H1 (cell line): ENCODE results near the gene DHX9. TPM values are rescaled to one million over a fixed set of nuclear protein-coding genes. Genes with fewer than 3 reads are reported as not detected.

ENCODE experiments used
- POLR2AphosphoS5 ChIP-seq: IDR thresholded peaks from 2 replicates; pipeline ENCODE4 v1.6.1; 2011; ENCODE audit warnings: low read depth, low read length
- SIRT6 ChIP-seq: IDR thresholded peaks from one replicate; pipeline ENCODE4 v1.7.1; 2012; ENCODE audit warnings: low read length, inconsistent platforms
- polyA plus RNA-seq, 7 experiments: library from polyadenylated mRNA; depleted of rRNA in 3 of 7; stranded (reverse) in 5 of 7; unstranded in 2 of 7; fragments of >200 nt in 5 of 7; fragments of 200-250 nt in 2 of 7; gene quantifications; 1 replicate in 5 of 7; 2 replicates in 1 of 7; 4 replicates in 1 of 7; pipeline versions ENCODE4 v1.2.1 to v1.2.3, GENCODE V29; 2011 to 2013; ENCODE audit warnings: missing spikeins in 2 of 7, mixed read lengths in 2 of 7
- total RNA-seq: library from RNA; stranded (reverse); fragmentation: NEBNext Ultra II Directional; extraction: Animal tissue kit (Norgen Biotek cat#: 25700); gene quantifications from 2 replicates; pipeline ENCODE4 v1.2.1, GENCODE V29; 2021

The DHX9 gene
- total and polyA plus RNA-seq, 2 of the 8 experiments (the other 6 are each of a cell fraction or from before 2014, with no cell fraction given), result 153 to 333 TPM

- TF ChIP-seq POLR2AphosphoS5 (peak; percentile 64), SIRT6 (no peak)
- TF ChIP-seq, all 59 proteins: peak for 2
These were observed 9.6 kb downstream of the DHX9 start (continued) for GRCh38 chr1:182848736-182849135.
